ENCODE measurements around the gene FAM168B. TPM values are rescaled to one million over a fixed set of nuclear protein-coding genes. Genes with fewer than 3 reads are reported as not detected.

FAM168B gene
- total RNA-seq, 1 donor from 2014 or later: 152 TPM

GRCh38 chr2:131022731-131023130 is 70.5 kb downstream of the FAM168B start:
- DNase-seq: no peak

- DNase-seq: no peak
Observed at GRCh38 chr2:131016826-131017741, 76.2 kb downstream of the FAM168B start.

GRCh38 chr2:131015764-131016163 is 77.5 kb downstream of the FAM168B start:
- no peak for DNase-seq

GRCh38 chr2:131014141-131014540 is 79.1 kb downstream of the FAM168B start:
- DNase-seq: no peak

- no peak for DNase-seq
Observed at GRCh38 chr2:131011486-131011885, 81.8 kb downstream of the FAM168B start.

GRCh38 chr2:131010566-131010965 is 82.7 kb downstream of the FAM168B start:
- DNase-seq: no peak

GRCh38 chr2:131009713-131010475 is 83.4 kb downstream of the FAM168B start:
- DNase-seq: no peak

- no peak for DNase-seq
Observed at GRCh38 chr2:131008967-131009366, 84.3 kb downstream of the FAM168B start.

- no peak for DNase-seq
Observed at GRCh38 chr2:131006561-131006960, 86.7 kb downstream of the FAM168B start.

- no peak for DNase-seq
Observed at GRCh38 chr2:131005216-131005935, 87.9 kb downstream of the FAM168B start.

GRCh38 chr2:131004446-131005209 is 88.6 kb downstream of the FAM168B start:
- no peak for DNase-seq

GRCh38 chr2:130998561-130998960 is 94.7 kb downstream of the FAM168B start:
- DNase-seq: no peak

Other genes with a start within 250 kb of the FAM168B start
- gene PLEKHB2, start 11.9 kb upstream of the FAM168B start, total RNA-seq: 100 TPM
- gene POTEE, start 116.1 kb upstream of the FAM168B start, total RNA-seq: under 0.01 TPM